HepG2 (cell line): ENCODE results near the gene TEX261. TPM values are rescaled to one million over a fixed set of nuclear protein-coding genes. Genes with fewer than 3 reads are reported as not detected.

Experiments
- ARID2 ChIP-seq: sonication (generic); formaldehyde crosslinking; IDR thresholded peaks from 2 replicates; pipeline ENCODE4 v1.8.1; 2022; ENCODE audit warnings: mild to moderate bottlenecking, missing genetic modification reagents, borderline replicate concordance
- ARNTL ChIP-seq: sonication (generic); formaldehyde crosslinking; IDR thresholded peaks from 2 replicates; pipeline ENCODE4 v1.4.0; 2020; ENCODE audit warnings: mild to moderate bottlenecking, missing genetic modification reagents
- ATM ChIP-seq: fragments of 450-650 bp; IDR thresholded peaks from 2 replicates; pipeline ENCODE4 v1.7.1; 2017; ENCODE audit warnings: mild to moderate bottlenecking, borderline replicate concordance
- CBX5 ChIP-seq: sonication (generic); formaldehyde crosslinking; IDR thresholded peaks from 2 replicates; pipeline ENCODE4 v1.4.0; 2020; ENCODE audit warnings: missing genetic modification reagents, borderline replicate concordance
- DRAP1 ChIP-seq: IDR thresholded peaks from 2 replicates; pipeline ENCODE4 v1.6.1; 2016; ENCODE audit warnings: missing genetic modification reagents, missing compliant biosample characterization
- ELF3 ChIP-seq: IDR thresholded peaks from 2 replicates; pipeline ENCODE4 v1.6.1; 2016; ENCODE audit warnings: missing genetic modification reagents, missing compliant biosample characterization
- GATA4 ChIP-seq: sonication (generic); IDR thresholded peaks from 2 replicates; pipeline ENCODE4 v1.6.1; 2016; ENCODE audit warnings: antibody characterized with exemption, low read depth, borderline replicate concordance
- GZF1 ChIP-seq: sonication (generic); formaldehyde crosslinking; IDR thresholded peaks from 2 replicates; pipeline ENCODE4 v1.5.1; 2020; ENCODE audit warnings: mild to moderate bottlenecking, missing genetic modification reagents
- HCFC1 ChIP-seq: fragments of 150-350 bp; IDR thresholded peaks from 2 replicates; pipeline ENCODE4 v1.6.1; 2014; ENCODE audit warnings: low read depth, low read length
- IKZF4 ChIP-seq: sonication (generic); formaldehyde crosslinking; IDR thresholded peaks from 2 replicates; pipeline ENCODE4 v1.5.1; 2020; ENCODE audit warnings: borderline replicate concordance, mild to moderate bottlenecking, low read depth, missing genetic modification reagents; ENCODE audit errors: not compliant biosample characterization
- IRX3 ChIP-seq: sonication (generic); formaldehyde crosslinking; IDR thresholded peaks from 2 replicates; pipeline ENCODE4 v1.8.1; 2023; ENCODE audit warnings: mild to moderate bottlenecking, low read depth, missing genetic modification reagents, borderline replicate concordance
- MED13 ChIP-seq: sonication (generic); formaldehyde crosslinking; IDR thresholded peaks from 2 replicates; pipeline ENCODE4 v1.5.0; 2020; ENCODE audit warnings: missing genetic modification reagents
- NKX3-1 ChIP-seq: sonication (generic); formaldehyde crosslinking; IDR thresholded peaks from 2 replicates; pipeline ENCODE4 v1.5.0; 2020; ENCODE audit warnings: missing genetic modification reagents
- POLR2G ChIP-seq: fragments of 200-400 bp; formaldehyde crosslinking; IDR thresholded peaks from 2 replicates; pipeline ENCODE4 v1.6.1; 2018; ENCODE audit warnings: mild to moderate bottlenecking, low read depth, low read length, moderate library complexity
- SMYD3 ChIP-seq: sonication (generic); formaldehyde crosslinking; IDR thresholded peaks from 2 replicates; pipeline ENCODE4 v1.8.1; 2023; ENCODE audit warnings: mild to moderate bottlenecking, missing genetic modification reagents
- TMF1 ChIP-seq: sonication (generic); formaldehyde crosslinking; IDR thresholded peaks from 2 replicates; pipeline ENCODE4 v1.8.1; 2022; ENCODE audit warnings: low read depth, missing genetic modification reagents
- ZNF232 ChIP-seq: sonication (generic); formaldehyde crosslinking; IDR thresholded peaks from 2 replicates; pipeline ENCODE4 v1.4.0; 2020; ENCODE audit warnings: missing genetic modification reagents, borderline replicate concordance
- ZNF292 ChIP-seq: sonication (generic); formaldehyde crosslinking; IDR thresholded peaks from 2 replicates; pipeline ENCODE4 v1.8.1; 2022; ENCODE audit warnings: mild to moderate bottlenecking, low read depth, missing genetic modification reagents, borderline replicate concordance
- ZNF629 ChIP-seq: sonication (generic); formaldehyde crosslinking; conservative IDR thresholded peaks from 2 replicates; pipeline ENCODE4 v1.5.0; 2020; ENCODE audit warnings: missing genetic modification reagents
- ZNF670 ChIP-seq: sonication (generic); formaldehyde crosslinking; IDR thresholded peaks from 2 replicates; pipeline ENCODE4 v1.8.0; 2022; ENCODE audit warnings: mild to moderate bottlenecking, missing genetic modification reagents, borderline replicate concordance
- ZNF749 ChIP-seq: sonication (generic); formaldehyde crosslinking; IDR thresholded peaks from 2 replicates; pipeline ENCODE4 v1.8.0; 2022; ENCODE audit warnings: mild to moderate bottlenecking, missing genetic modification reagents, moderate library complexity, borderline replicate concordance
- polyA plus RNA-seq, 8 experiments: library from polyadenylated mRNA; depleted of rRNA in 3 of 8; stranded (reverse) in 7 of 8; unstranded in 1 of 8; fragments of >200 nt; fragmentation: Illumina TruSeq in 4 of 8; extraction: Trizol in 4 of 8; gene quantifications; 2 replicates each; pipeline versions ENCODE4 v1.2.1 to v1.2.3, GENCODE V29; 2011 to 2016; ENCODE audit warnings: low read depth in 4 of 8, missing spikeins in 1 of 8, mixed read lengths in 1 of 8; ENCODE audit not compliant: insufficient read depth in 1 of 8
- total RNA-seq, 5 experiments: library from RNA; depleted of rRNA; stranded (reverse); fragments of >200 nt; fragmentation: Illumina TruSeq; extraction: Trizol; gene quantifications; 2 replicates each; pipeline ENCODE4 v1.2.3, GENCODE V29; 2016; ENCODE audit warnings: low read depth in 1 of 5
- TF ChIP-seq, protein P1 (sequence below): sonication (generic); formaldehyde crosslinking; IDR thresholded peaks from 2 replicates; pipeline ENCODE4 v1.4.0; 2020; ENCODE audit warnings: missing genetic modification reagents, borderline replicate concordance
- TF ChIP-seq, protein P2 (sequence below): sonication (generic); formaldehyde crosslinking; IDR thresholded peaks from 2 replicates; pipeline ENCODE4 v1.4.0; 2020; ENCODE audit warnings: mild to moderate bottlenecking, missing genetic modification reagents
- TF ChIP-seq, protein P3 (sequence below): sonication (generic); formaldehyde crosslinking; IDR thresholded peaks from 2 replicates; pipeline ENCODE4 v1.4.0; 2020; ENCODE audit warnings: missing genetic modification reagents

TEX261 gene
- total and polyA plus RNA-seq, 2 of the 13 experiments (the other 11 are each of a cell fraction or from before 2014, with no cell fraction given) = 43.8 to 78.7 TPM

DNA sequence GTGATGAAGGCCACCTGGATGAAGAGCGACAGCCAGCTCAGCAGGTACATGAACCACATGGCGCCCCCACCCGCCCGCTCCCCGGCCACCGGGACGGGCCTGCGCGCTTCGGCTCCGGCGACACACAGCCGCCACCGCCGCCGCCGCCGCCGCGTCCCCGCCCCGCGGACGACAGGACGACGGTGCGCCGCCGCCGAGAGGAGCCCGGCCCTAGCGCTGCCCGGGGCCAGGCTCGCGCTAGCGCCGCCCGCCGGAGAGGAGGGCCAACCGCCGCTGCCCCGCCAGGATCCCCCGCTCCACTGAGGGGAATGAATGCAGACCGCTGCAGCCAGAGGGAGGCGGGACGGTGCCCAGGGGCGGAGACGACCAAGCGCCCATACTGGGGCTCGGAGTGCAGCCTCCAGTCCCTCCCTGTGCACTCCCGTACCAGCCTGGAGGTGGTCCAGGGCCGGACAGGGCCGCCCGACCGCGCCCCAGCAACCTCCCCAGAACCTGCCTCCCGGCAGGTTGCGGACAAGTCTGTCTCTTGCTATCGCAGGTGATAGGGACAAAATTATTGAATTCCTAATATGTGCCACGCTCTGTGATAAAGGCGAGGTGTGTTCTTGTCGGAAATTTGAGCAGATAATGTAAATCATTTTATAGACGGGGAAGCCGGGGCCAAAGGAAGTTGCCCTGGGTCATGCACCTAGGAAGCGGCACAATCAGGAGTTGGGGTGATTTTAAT lies at the start of gene TEX261 (continued):
- no peak for TF ChIP-seq ZNF749 (CRISPR knock-in tag)
- peak; percentile 93; the same call in 1 of the 2 replicates for TF ChIP-seq TMF1 (CRISPR knock-in tag)
- TF ChIP-seq ZNF670 (CRISPR knock-in tag) = no peak; the same call in 1 of the 2 replicates
- TF ChIP-seq, protein P1, sequence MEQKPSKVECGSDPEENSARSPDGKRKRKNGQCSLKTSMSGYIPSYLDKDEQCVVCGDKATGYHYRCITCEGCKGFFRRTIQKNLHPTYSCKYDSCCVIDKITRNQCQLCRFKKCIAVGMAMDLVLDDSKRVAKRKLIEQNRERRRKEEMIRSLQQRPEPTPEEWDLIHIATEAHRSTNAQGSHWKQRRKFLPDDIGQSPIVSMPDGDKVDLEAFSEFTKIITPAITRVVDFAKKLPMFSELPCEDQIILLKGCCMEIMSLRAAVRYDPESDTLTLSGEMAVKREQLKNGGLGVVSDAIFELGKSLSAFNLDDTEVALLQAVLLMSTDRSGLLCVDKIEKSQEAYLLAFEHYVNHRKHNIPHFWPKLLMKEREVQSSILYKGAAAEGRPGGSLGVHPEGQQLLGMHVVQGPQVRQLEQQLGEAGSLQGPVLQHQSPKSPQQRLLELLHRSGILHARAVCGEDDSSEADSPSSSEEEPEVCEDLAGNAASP (CRISPR knock-in tag) = peak; percentile 43; the same call in 1 of the 2 replicates
- TF ChIP-seq IRX3 (CRISPR knock-in tag) = peak; percentile 80; the same call in 1 of the 2 replicates
- TF ChIP-seq NKX3-1 (CRISPR knock-in tag) = no peak
- TF ChIP-seq MED13 (CRISPR knock-in tag) = 0 out of 2 replicates have a peak, but pooled peaks have one; percentile 47
- peak; percentile 29; the same call in 1 of the 2 replicates for TF ChIP-seq SMYD3
- TF ChIP-seq ZNF292 = 0 out of 2 replicates have a peak, but pooled peaks have one; percentile 49
- peak; percentile 42 for TF ChIP-seq HCFC1
- TF ChIP-seq ARNTL (CRISPR knock-in tag) = no peak
- TF ChIP-seq ATM = no peak
- 0 out of 2 replicates have a peak, but pooled peaks have one; percentile 6 for TF ChIP-seq ZNF629 (CRISPR knock-in tag)
- TF ChIP-seq DRAP1 (CRISPR knock-in tag) = peak; percentile 50; the same call in 1 of the 2 replicates
- peak; percentile 72; the same call in 1 of the 2 replicates for TF ChIP-seq ARID2 (CRISPR knock-in tag)
- 0 out of 2 replicates have a peak, but pooled peaks have one; percentile 40 for TF ChIP-seq GZF1 (CRISPR knock-in tag)
- TF ChIP-seq GATA4 = no peak
- peak; percentile 66 for TF ChIP-seq POLR2G
- TF ChIP-seq CBX5 = peak; percentile 75; the same call in 1 of the 2 replicates
- TF ChIP-seq ELF3 (CRISPR knock-in tag) = peak; percentile 66
- TF ChIP-seq, protein P2, sequence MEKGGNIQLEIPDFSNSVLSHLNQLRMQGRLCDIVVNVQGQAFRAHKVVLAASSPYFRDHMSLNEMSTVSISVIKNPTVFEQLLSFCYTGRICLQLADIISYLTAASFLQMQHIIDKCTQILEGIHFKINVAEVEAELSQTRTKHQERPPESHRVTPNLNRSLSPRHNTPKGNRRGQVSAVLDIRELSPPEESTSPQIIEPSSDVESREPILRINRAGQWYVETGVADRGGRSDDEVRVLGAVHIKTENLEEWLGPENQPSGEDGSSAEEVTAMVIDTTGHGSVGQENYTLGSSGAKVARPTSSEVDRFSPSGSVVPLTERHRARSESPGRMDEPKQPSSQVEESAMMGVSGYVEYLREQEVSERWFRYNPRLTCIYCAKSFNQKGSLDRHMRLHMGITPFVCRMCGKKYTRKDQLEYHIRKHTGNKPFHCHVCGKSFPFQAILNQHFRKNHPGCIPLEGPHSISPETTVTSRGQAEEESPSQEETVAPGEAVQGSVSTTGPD (CRISPR knock-in tag) = peak; percentile 62; the same call in 1 of the 2 replicates
- peak; percentile 73 for TF ChIP-seq IKZF4
- TF ChIP-seq, protein P3, sequence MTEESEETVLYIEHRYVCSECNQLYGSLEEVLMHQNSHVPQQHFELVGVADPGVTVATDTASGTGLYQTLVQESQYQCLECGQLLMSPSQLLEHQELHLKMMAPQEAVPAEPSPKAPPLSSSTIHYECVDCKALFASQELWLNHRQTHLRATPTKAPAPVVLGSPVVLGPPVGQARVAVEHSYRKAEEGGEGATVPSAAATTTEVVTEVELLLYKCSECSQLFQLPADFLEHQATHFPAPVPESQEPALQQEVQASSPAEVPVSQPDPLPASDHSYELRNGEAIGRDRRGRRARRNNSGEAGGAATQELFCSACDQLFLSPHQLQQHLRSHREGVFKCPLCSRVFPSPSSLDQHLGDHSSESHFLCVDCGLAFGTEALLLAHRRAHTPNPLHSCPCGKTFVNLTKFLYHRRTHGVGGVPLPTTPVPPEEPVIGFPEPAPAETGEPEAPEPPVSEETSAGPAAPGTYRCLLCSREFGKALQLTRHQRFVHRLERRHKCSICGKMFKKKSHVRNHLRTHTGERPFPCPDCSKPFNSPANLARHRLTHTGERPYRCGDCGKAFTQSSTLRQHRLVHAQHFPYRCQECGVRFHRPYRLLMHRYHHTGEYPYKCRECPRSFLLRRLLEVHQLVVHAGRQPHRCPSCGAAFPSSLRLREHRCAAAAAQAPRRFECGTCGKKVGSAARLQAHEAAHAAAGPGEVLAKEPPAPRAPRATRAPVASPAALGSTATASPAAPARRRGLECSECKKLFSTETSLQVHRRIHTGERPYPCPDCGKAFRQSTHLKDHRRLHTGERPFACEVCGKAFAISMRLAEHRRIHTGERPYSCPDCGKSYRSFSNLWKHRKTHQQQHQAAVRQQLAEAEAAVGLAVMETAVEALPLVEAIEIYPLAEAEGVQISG (CRISPR knock-in tag) = peak; percentile 99
- no peak for TF ChIP-seq ZNF232 (CRISPR knock-in tag)
